Measurements from ENCODE around the gene CEP170B. TPM values are rescaled to one million over a fixed set of nuclear protein-coding genes. Genes with fewer than 3 reads are reported as not detected.
"Not testable (repeated sequence)": the region's sequence is repeated elsewhere in the genome, so short reads cannot be mapped to it uniquely, and the experiment has no call there.

The CEP170B gene
- total and polyA plus RNA-seq, 2 donors (not counting 1 experiment from before 2014, with no cell fraction given): 0.16 to 0.59 TPM

DNA sequence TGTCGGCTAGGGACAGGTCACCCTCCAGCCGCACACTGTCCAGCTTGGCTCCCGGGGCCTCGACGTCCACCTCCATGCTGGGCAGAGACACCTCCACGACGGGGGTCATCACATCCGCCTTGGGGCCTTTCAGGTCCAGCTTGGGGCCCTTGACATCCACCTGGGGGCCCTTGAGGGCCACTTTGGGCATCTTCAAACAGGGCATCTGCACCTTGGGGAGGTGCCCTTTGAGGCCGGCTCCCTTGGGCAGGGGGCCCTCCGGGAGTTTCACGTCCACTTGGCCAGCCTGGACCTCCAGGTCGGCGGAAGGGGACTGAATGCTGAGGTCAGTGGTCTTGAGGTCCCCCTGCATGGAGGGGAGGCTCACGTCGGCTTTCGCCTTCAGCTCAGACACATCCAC is 77.5 kb downstream of the CEP170B start:
- Histone ChIP-seq H3K79me2 (ENCODE audit: control insufficient read depth, insufficient read depth, low read length) (no peaks in the 10 kb centered on the region), H3K36me3 (replicated peaks in 1 of 2; ENCODE audit: control extremely low read depth in 1 of 2, control insufficient read depth in 1 of 2, extremely low read depth in 1 of 2, insufficient read depth in 2 of 2, low read length in 1 of 2) (no peaks in the 10 kb centered on the region), H3K4me2 (replicated peaks; ENCODE audit: low read depth, low read length, poor library complexity, severe bottlenecking) (no peak overlapping the region), H3K9me3 (ENCODE audit: control extremely low read depth in 1 of 3, control insufficient read depth in 2 of 3, insufficient read depth in 1 of 3, low read length in 2 of 3) (no peaks in the 10 kb centered on the region), H3K4me3 (ENCODE audit: control extremely low read depth in 1 of 5, extremely low read depth in 1 of 5, insufficient read depth in 1 of 5, low read depth in 2 of 5, low read length in 4 of 5) (no peak overlapping the region), H3K4me1 (ENCODE audit: control insufficient read depth in 2 of 2, insufficient read depth in 2 of 2, low read length in 2 of 2) (no peaks in the 10 kb centered on the region), H3K27ac (ENCODE audit: low read length in 2 of 2) (no peak overlapping the region), H3K9ac (ENCODE audit: low read length) (no peak overlapping the region), H4K20me1 (ENCODE audit: control insufficient read depth, insufficient read depth, low read length, poor library complexity, severe bottlenecking) (no peaks in the 10 kb centered on the region), H2AFZ (ENCODE audit: insufficient read depth, low read depth, low read length, poor library complexity, severe bottlenecking) (no peak overlapping the region), H3K27me3 (replicated peaks in 1 of 4; ENCODE audit: control extremely low read depth in 1 of 4, control insufficient read depth in 3 of 4, insufficient read depth in 4 of 4, low read length in 3 of 4) (no peaks in the 10 kb centered on the region)
- ChIA-PET POLR2A (no interaction called here), CTCF (no interaction called here)
- no peak overlapping the region for H3K27ac Mint-ChIP-seq
- no peak overlapping the region for H3K4me3 Mint-ChIP-seq
- WGBS (ENCODE audit: insufficient coverage): over 99% methylated on average over 16 of the region's 16 CpGs
- ATAC-seq (ENCODE audit: low read depth) (no peak), DNase-seq (no peak)
- intact Hi-C loops (cut with micrococcal nuclease): no loop called here
- H3K27me3 Mint-ChIP-seq: no peaks in the 10 kb centered on the region
- no peak for TF ChIP-seq EZH2 (IDR thresholded peaks at IDR 0.05; ENCODE audit: borderline replicate concordance, insufficient read depth, low read depth, low read length, poor library complexity, severe bottlenecking)
- TF ChIP-seq, protein P1, sequence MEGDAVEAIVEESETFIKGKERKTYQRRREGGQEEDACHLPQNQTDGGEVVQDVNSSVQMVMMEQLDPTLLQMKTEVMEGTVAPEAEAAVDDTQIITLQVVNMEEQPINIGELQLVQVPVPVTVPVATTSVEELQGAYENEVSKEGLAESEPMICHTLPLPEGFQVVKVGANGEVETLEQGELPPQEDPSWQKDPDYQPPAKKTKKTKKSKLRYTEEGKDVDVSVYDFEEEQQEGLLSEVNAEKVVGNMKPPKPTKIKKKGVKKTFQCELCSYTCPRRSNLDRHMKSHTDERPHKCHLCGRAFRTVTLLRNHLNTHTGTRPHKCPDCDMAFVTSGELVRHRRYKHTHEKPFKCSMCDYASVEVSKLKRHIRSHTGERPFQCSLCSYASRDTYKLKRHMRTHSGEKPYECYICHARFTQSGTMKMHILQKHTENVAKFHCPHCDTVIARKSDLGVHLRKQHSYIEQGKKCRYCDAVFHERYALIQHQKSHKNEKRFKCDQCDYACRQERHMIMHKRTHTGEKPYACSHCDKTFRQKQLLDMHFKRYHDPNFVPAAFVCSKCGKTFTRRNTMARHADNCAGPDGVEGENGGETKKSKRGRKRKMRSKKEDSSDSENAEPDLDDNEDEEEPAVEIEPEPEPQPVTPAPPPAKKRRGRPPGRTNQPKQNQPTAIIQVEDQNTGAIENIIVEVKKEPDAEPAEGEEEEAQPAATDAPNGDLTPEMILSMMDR (IDR thresholded peaks at IDR 0.05): no peak
- no peaks in the 10 kb centered on the region for H3K4me1 Mint-ChIP-seq
- no peaks in the 10 kb centered on the region for H3K9me3 Mint-ChIP-seq (ENCODE audit: insufficient read depth)

DNA sequence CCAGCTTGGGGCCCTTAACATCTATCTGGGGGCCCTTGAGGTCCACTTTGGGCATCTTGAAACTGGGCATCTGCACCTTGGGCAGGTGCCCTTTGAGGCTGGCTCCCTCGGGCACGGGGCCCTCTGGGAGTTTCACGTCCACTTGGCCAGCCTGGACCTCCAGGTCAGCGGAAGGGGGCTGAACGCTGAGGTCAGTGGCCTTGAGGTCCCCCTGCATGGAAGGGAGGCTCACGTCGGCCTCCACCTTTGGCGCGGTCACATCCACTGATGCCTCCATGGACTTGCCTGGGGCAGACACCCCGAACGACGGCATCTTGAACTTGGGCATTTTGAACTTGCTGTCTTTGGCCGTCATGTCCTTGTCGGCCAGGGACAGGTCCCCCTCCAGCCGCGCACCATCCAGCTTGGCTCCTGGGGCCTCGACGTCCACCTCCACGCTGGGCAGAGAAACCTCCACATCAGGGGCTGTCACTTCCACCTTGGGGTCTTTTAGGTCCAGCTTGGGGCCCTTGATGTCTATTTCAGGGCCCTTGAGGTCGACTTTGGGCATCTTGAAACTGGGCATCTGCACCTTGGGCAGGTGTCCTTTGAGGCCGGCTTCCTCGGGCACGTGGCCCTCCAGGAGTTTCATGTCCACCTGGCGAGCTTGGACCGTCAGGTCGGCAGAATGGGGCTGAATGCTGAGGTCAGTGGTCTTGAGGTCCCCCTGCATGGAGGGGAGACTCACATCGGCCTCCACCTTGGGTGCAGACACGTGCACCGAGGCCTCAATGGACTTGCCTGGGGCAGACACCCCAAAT is 78.3 kb downstream of the CEP170B start:
- H3K27me3 ChIP-seq (replicated peaks in 1 of 4; ENCODE audit: control extremely low read depth in 1 of 4, control insufficient read depth in 3 of 4, insufficient read depth in 4 of 4, low read length in 3 of 4); intact Hi-C loops (cut with micrococcal nuclease); H3K4me2 ChIP-seq (replicated peaks; ENCODE audit: low read depth, low read length, poor library complexity, severe bottlenecking); H3K4me1 Mint-ChIP-seq; H3K79me2 ChIP-seq (ENCODE audit: control insufficient read depth, insufficient read depth, low read length); H3K9me3 ChIP-seq (ENCODE audit: control extremely low read depth in 1 of 3, control insufficient read depth in 2 of 3, insufficient read depth in 1 of 3, low read length in 2 of 3); H3K27ac ChIP-seq (ENCODE audit: low read length in 2 of 2); H3K4me1 ChIP-seq (ENCODE audit: control insufficient read depth in 2 of 2, insufficient read depth in 2 of 2, low read length in 2 of 2); H3K9me3 Mint-ChIP-seq (ENCODE audit: insufficient read depth); H2AFZ ChIP-seq (ENCODE audit: insufficient read depth, low read depth, low read length, poor library complexity, severe bottlenecking); ATAC-seq (ENCODE audit: low read depth); H3K27ac Mint-ChIP-seq; POLR2A ChIA-PET; DNase-seq; CTCF ChIA-PET; H3K4me3 Mint-ChIP-seq; H4K20me1 ChIP-seq (ENCODE audit: control insufficient read depth, insufficient read depth, low read length, poor library complexity, severe bottlenecking); H3K36me3 ChIP-seq (replicated peaks in 1 of 2; ENCODE audit: control extremely low read depth in 1 of 2, control insufficient read depth in 1 of 2, extremely low read depth in 1 of 2, insufficient read depth in 2 of 2, low read length in 1 of 2); H3K9ac ChIP-seq (ENCODE audit: low read length); H3K4me3 ChIP-seq (ENCODE audit: control extremely low read depth in 1 of 5, extremely low read depth in 1 of 5, insufficient read depth in 1 of 5, low read depth in 2 of 5, low read length in 4 of 5); H3K27me3 Mint-ChIP-seq: not testable (repeated sequence)
- 95% methylated on average over 29 of the region's 29 CpGs for WGBS (ENCODE audit: insufficient coverage)

DNA sequence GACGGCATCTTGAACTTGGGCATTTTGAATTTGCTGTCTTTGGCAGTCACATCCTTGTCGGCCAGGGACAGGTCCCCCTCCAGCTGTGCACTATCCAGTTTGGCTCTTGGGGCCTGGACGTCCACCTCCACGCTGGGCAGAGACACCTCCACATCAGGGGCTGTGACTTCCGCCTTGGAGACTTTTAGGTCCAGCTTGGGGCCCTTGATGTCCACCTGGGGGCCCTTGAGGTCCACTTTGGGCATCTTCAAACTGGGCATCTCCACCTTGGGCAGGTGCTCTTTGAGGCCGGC is 78.9 kb downstream of the CEP170B start:
- POLR2A ChIA-PET; H3K4me1 ChIP-seq (ENCODE audit: control insufficient read depth in 2 of 2, insufficient read depth in 2 of 2, low read length in 2 of 2); H2AFZ ChIP-seq (ENCODE audit: insufficient read depth, low read depth, low read length, poor library complexity, severe bottlenecking); H3K27ac ChIP-seq (ENCODE audit: low read length in 2 of 2); H3K9me3 ChIP-seq (ENCODE audit: control extremely low read depth in 1 of 3, control insufficient read depth in 2 of 3, insufficient read depth in 1 of 3, low read length in 2 of 3); H3K4me2 ChIP-seq (replicated peaks; ENCODE audit: low read depth, low read length, poor library complexity, severe bottlenecking); H3K4me3 Mint-ChIP-seq; DNase-seq; H3K36me3 ChIP-seq (replicated peaks in 1 of 2; ENCODE audit: control extremely low read depth in 1 of 2, control insufficient read depth in 1 of 2, extremely low read depth in 1 of 2, insufficient read depth in 2 of 2, low read length in 1 of 2); H3K27me3 ChIP-seq (replicated peaks in 1 of 4; ENCODE audit: control extremely low read depth in 1 of 4, control insufficient read depth in 3 of 4, insufficient read depth in 4 of 4, low read length in 3 of 4); H3K4me3 ChIP-seq (ENCODE audit: control extremely low read depth in 1 of 5, extremely low read depth in 1 of 5, insufficient read depth in 1 of 5, low read depth in 2 of 5, low read length in 4 of 5); H3K4me1 Mint-ChIP-seq; H3K9ac ChIP-seq (ENCODE audit: low read length); H3K27ac Mint-ChIP-seq; H3K79me2 ChIP-seq (ENCODE audit: control insufficient read depth, insufficient read depth, low read length); CTCF ChIA-PET; H3K27me3 Mint-ChIP-seq; H3K9me3 Mint-ChIP-seq (ENCODE audit: insufficient read depth); ATAC-seq (ENCODE audit: low read depth); intact Hi-C loops (cut with micrococcal nuclease); H4K20me1 ChIP-seq (ENCODE audit: control insufficient read depth, insufficient read depth, low read length, poor library complexity, severe bottlenecking): not testable (repeated sequence)
- WGBS (ENCODE audit: insufficient coverage): 82% methylated on average over 6 of the region's 6 CpGs
